Measurements from ENCODE around the gene ADAMTSL1.

The ADAMTSL1 gene

DNA sequence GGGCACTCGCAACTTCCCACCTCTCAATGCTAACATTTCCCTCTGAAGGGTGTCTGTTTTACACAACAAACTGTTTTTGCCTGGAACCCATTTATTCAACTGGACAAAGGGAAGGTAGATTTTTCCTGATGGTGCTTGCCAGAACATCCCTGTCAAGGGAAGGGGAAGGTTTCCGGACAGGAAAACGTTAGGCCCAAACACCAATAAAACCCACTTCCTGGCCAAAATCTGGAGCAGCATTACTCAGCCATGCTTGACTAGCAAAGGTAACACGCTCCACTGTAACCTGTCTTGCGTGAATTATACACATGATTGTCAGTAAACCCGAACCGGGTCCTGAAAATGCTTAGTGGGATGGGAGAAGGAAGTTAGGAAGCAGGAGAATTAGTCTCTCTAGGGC lies 468.8 kb downstream of the ADAMTSL1 start:
- Mint-ChIP-seq H3K9me3 (no peaks in the 10 kb centered on the region), H3K4me1 (no peaks in the 10 kb centered on the region), H3K4me3 (no peak overlapping the region), H3K27ac (no peak overlapping the region), H3K36me3 (no peaks in the 10 kb centered on the region), H3K27me3 (peaks cover 7% of the 10 kb centered on the region)
- no peak for DNase-seq
- CTCF ChIA-PET, result no interaction called here

DNA sequence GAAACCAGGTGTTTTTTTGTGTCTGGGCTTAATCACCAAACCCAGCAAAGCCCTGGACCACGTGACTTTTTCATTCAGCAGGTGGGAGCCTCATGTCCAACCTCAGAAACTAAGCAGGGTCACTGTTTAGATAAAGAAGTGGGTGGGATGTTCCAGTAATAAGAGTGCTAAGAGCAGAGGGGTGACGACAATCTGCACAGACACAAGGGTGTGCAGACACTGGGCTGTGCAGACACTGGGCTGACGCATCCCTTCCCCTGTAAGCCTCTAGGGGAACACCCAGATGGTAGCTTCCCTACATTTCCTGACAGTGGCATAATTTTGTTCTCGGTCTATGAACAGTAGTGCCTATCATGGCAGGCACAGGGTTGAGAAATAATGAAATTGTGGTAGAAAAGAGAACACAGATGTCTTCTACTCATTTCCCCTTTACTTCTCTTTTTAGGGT lies 474.0 kb downstream of the ADAMTSL1 start:
- Mint-ChIP-seq H3K27me3 (peaks cover 13% of the 10 kb centered on the region), H3K9me3 (no peaks in the 10 kb centered on the region), H3K4me1 (no peaks in the 10 kb centered on the region), H3K36me3 (no peaks in the 10 kb centered on the region), H3K27ac (no peak overlapping the region), H3K4me3 (no peak overlapping the region)
- DNase-seq, result no peak
- CTCF ChIA-PET, result no interaction called here

DNA sequence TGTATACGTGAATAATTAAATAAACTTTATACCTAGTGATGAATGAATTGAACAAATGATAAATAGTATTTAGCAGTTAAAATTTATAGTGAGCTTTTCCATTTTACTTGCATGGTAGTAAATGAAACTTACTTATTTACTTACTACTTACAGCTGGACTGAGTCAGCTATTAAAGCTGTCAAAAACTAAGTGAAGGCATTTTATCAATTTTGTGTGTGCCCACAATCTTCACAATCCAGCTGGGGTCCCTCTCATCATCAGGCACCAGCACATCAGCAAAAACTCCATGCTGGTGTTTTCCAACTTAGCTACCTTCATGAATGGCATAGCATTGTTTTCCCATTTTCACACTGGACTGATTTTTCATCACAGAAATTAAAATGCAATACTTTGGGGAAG lies 478.0 kb downstream of the ADAMTSL1 start:
- H3K27ac Mint-ChIP-seq, result no peak overlapping the region
- H3K4me3 Mint-ChIP-seq, result no peak overlapping the region
- DNase-seq, result no peak
- CTCF ChIA-PET, result no interaction called here
- H3K9me3 Mint-ChIP-seq, result no peaks in the 10 kb centered on the region
- H3K27me3 Mint-ChIP-seq, result peaks cover 6% of the 10 kb centered on the region
- no peaks in the 10 kb centered on the region for H3K36me3 Mint-ChIP-seq
- H3K4me1 Mint-ChIP-seq, result no peaks in the 10 kb centered on the region

DNA sequence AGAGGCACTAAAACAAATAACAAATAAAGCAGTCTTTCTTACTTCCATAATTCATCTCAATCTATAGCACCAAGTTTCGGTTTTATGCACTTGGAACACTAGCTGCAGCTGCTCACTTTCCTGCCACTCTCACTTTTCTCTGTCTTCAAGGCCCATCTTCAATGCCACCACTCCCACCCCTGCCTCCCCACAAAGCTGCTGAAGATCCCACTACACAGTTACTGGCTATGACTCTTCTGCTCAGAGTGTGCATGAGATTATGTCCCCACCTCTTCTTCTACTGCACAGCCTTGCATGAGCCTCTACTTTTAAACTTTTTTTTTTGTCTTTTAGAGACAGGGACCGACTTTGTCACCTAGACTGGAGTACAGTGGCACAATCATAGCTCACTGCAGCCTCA lies 481.7 kb downstream of the ADAMTSL1 start:
- no peak for DNase-seq
- H3K36me3 Mint-ChIP-seq, result no peaks in the 10 kb centered on the region
- no peak overlapping the region for H3K4me3 Mint-ChIP-seq
- H3K27ac Mint-ChIP-seq, result no peak overlapping the region
- H3K9me3 Mint-ChIP-seq, result no peaks in the 10 kb centered on the region
- CTCF ChIA-PET, result no interaction called here
- no peaks in the 10 kb centered on the region for H3K4me1 Mint-ChIP-seq
- H3K27me3 Mint-ChIP-seq, result peaks cover 5% of the 10 kb centered on the region

All from activated naive CD4-positive, alpha-beta T cell treated with anti-CD3 and anti-CD28 coated beads, Interleukin-2, amount 10 ng/mL, durations not matched to agents 7 days and 5 days (primary cell).